OCI-M1 (cell line): ENCODE results near the gene RNF130.

Source experiments
- DNase-seq: peaks from one replicate; lab custom pipeline; 2025; lab: John Stamatoyannopoulos, UW

RNF130 gene

GRCh38 chr5:180071531-180072255 is at the start of gene RNF130:
RNF130 (minus strand) TSS chr5:180071759; CDS start chr5:180071702, 57 bp downstream.
- peak; percentile 96 for DNase-seq

GRCh38 chr5:180120237-180121101 is 48.9 kb upstream of the RNF130 start:
- DNase-seq: no peak

- no peak for DNase-seq
Observed at GRCh38 chr5:180119903-180120236, 48.3 kb upstream of the RNF130 start.

- no peak for DNase-seq
Observed at GRCh38 chr5:180119031-180119902, 47.7 kb upstream of the RNF130 start.

- DNase-seq: no peak
Observed at GRCh38 chr5:180118391-180118791, 46.8 kb upstream of the RNF130 start.

GRCh38 chr5:180117000-180117725 is 45.6 kb upstream of the RNF130 start:
- DNase-seq: no peak

GRCh38 chr5:180116077-180116999 is 44.8 kb upstream of the RNF130 start:
- no peak for DNase-seq

GRCh38 chr5:180115326-180116076 is 43.9 kb upstream of the RNF130 start:
- DNase-seq: no peak

GRCh38 chr5:180114304-180115003 is 42.9 kb upstream of the RNF130 start:
- DNase-seq: no peak

- no peak for DNase-seq
Observed at GRCh38 chr5:180113660-180114303, 42.2 kb upstream of the RNF130 start.

GRCh38 chr5:180112181-180112861 is 40.8 kb upstream of the RNF130 start:
- no peak for DNase-seq

GRCh38 chr5:180111273-180112002 is 39.9 kb upstream of the RNF130 start:
- DNase-seq: no peak

GRCh38 chr5:180109920-180110319 is 38.4 kb upstream of the RNF130 start:
- no peak for DNase-seq

GRCh38 chr5:180107005-180107404 is 35.4 kb upstream of the RNF130 start:
- DNase-seq: no peak

GRCh38 chr5:180105827-180106312 is 34.3 kb upstream of the RNF130 start:
- DNase-seq: peak; percentile 84

GRCh38 chr5:180104168-180104530 is 32.6 kb upstream of the RNF130 start:
- DNase-seq: no peak

- DNase-seq: peak; percentile 19
Observed at GRCh38 chr5:180103487-180104167, 32.1 kb upstream of the RNF130 start.
